Liver (tissue), 3 donors: ENCODE results near the gene CCDC93.

Source experiments
- EGR1 ChIP-seq, 2 donors: IDR thresholded peaks; 2 replicates each; pipeline ENCODE4 v1.6.1; 2016 to 2018; ENCODE audit warnings: antibody characterized with exemption in 2 of 2, low read depth in 2 of 2
- HNF4A ChIP-seq, 2 donors: conservative IDR thresholded peaks; 2 replicates each; pipeline ENCODE4 v1.6.1; 2016; ENCODE audit warnings: antibody characterized with exemption in 2 of 2, mild to moderate bottlenecking in 2 of 2
- JUND ChIP-seq, 2 donors: IDR thresholded peaks; 2 replicates each; pipeline ENCODE4 v1.6.1; 2016; ENCODE audit warnings: antibody characterized with exemption in 2 of 2
- MAX ChIP-seq: IDR thresholded peaks from 2 replicates; pipeline ENCODE4 v1.6.1; 2016; ENCODE audit warnings: antibody characterized with exemption
- REST ChIP-seq: IDR thresholded peaks from 2 replicates; pipeline ENCODE4 v1.6.1; 2016; ENCODE audit warnings: antibody characterized with exemption, mild to moderate bottlenecking
- SP1 ChIP-seq: IDR thresholded peaks from 2 replicates; pipeline ENCODE4 v1.6.1; 2018; ENCODE audit warnings: antibody characterized with exemption, mild to moderate bottlenecking
- YY1 ChIP-seq: IDR thresholded peaks from 2 replicates; pipeline ENCODE4 v1.6.1; 2016; ENCODE audit warnings: antibody characterized with exemption, mild to moderate bottlenecking
- TF ChIP-seq, protein P1 (sequence below): fragments of 150-350 bp; IDR thresholded peaks from 2 replicates; pipeline ENCODE4 v1.5.1; 2017; ENCODE audit warnings: improper control_type of control experiment, low read depth, low read length; ENCODE audit not compliant: missing input control
- donor health status: healthy.
- donor health status: healthy.

DNA sequence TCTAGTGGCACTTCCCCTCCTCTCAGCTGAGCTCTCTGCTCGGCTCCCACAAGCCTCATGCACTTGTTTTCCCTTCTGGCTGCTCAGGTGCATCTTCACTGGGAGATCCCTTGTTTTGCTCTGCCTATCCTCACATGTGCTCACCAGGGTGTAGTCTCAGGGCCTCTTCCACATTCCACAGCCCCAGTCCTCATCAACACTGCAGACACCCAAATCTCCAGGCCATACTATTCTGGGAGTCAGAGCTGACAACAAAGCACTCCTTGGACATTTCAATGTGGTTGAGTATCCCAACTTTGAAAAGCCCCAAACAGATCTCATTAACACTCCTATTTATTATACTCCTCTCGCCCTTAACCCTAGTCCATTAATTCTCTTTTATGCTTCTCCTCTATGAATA lies 71.3 kb downstream of the CCDC93 start:
- TF ChIP-seq YY1 (no peak), REST (no peak), MAX (no peak), EGR1 (IDR thresholded peaks at IDR 0.05; ENCODE audit: low read depth in 2 of 2) (no peak), SP1 (no peak), HNF4A (conservative IDR thresholded peaks at IDR 0.05) (no peak), JUND (IDR thresholded peaks at IDR 0.05) (no peak)
- TF ChIP-seq, protein P1, sequence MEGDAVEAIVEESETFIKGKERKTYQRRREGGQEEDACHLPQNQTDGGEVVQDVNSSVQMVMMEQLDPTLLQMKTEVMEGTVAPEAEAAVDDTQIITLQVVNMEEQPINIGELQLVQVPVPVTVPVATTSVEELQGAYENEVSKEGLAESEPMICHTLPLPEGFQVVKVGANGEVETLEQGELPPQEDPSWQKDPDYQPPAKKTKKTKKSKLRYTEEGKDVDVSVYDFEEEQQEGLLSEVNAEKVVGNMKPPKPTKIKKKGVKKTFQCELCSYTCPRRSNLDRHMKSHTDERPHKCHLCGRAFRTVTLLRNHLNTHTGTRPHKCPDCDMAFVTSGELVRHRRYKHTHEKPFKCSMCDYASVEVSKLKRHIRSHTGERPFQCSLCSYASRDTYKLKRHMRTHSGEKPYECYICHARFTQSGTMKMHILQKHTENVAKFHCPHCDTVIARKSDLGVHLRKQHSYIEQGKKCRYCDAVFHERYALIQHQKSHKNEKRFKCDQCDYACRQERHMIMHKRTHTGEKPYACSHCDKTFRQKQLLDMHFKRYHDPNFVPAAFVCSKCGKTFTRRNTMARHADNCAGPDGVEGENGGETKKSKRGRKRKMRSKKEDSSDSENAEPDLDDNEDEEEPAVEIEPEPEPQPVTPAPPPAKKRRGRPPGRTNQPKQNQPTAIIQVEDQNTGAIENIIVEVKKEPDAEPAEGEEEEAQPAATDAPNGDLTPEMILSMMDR, result no peak
